ENCODE data around the gene RSPH10B2.
"Not testable (repeated sequence)": the region's sequence is repeated elsewhere in the genome, so short reads cannot be mapped to it uniquely, and the experiment has no call there.

The RSPH10B2 gene

GRCh38 chr7:6709808-6710207 lies 44.1 kb upstream of the RSPH10B2 start:
- DNase-seq (ENCODE audit: low spot score) = no peak
- Histone ChIP-seq H2AK5ac (ENCODE audit: low read depth, low read length) (no peak overlapping the region), H3K4ac (ENCODE audit: low read length) (no peak overlapping the region), H2BK12ac (ENCODE audit: low read length) (no peak overlapping the region), H3K27me3 (ENCODE audit: control insufficient read depth in 3 of 3, insufficient read depth in 3 of 3, low read depth in 1 of 3, low read length in 3 of 3) (no peaks in the 10 kb centered on the region), H3K4me2 (ENCODE audit: insufficient read depth, low read length, poor library complexity, severe bottlenecking) (no peak overlapping the region), H4K91ac (ENCODE audit: low read depth, low read length, poor library complexity) (no peak overlapping the region), H3K27ac (replicated peaks; ENCODE audit: low read length) (no peak overlapping the region), H2AFZ (ENCODE audit: low read length) (no peak overlapping the region), H3K9ac (ENCODE audit: low read depth, low read length, poor library complexity) (no peak overlapping the region), H3K18ac (ENCODE audit: low read length) (no peak overlapping the region), H4K8ac (ENCODE audit: low read depth, low read length) (no peak overlapping the region), H3K9me3 (replicated peaks in 1 of 2; ENCODE audit: control insufficient read depth in 2 of 2, insufficient read depth in 1 of 2, low read depth in 1 of 2, low read length in 2 of 2) (peaks cover 5 to 6% of the 10 kb centered on the region in 2 donors), H2BK15ac (ENCODE audit: low read length) (no peak overlapping the region), H3K4me1 (ENCODE audit: control insufficient read depth in 2 of 2, insufficient read depth in 1 of 2, low read depth in 1 of 2, low read length in 2 of 2) (peaks cover 0 to 1% of the 10 kb centered on the region in 2 donors), H3K23ac (ENCODE audit: low read depth, low read length, poor library complexity) (no peak overlapping the region), H2BK120ac (ENCODE audit: low read depth, low read length) (no peak overlapping the region), H2BK5ac (ENCODE audit: low read length) (no peak overlapping the region), H3K4me3 (ENCODE audit: low read length in 2 of 2) (no peak overlapping the region), H3K14ac (ENCODE audit: low read length) (no peak overlapping the region), H3K79me1 (ENCODE audit: low read depth, low read length) (peaks cover 12% of the 10 kb centered on the region), H3K36me3 (replicated peaks in 1 of 2; ENCODE audit: control insufficient read depth in 2 of 2, insufficient read depth in 2 of 2, low read length in 2 of 2) (peaks cover 3 to 5% of the 10 kb centered on the region in 2 donors)
- WGBS, 2 donors (ENCODE audit: extremely low coverage in 2 of 2, insufficient read length in 2 of 2, insufficient replicate concordance in 1 of 2) = no CpG with 5 or more reads among the region's 6 CpGs

- H3K18ac ChIP-seq (ENCODE audit: low read length) = no peak overlapping the region
- H3K36me3 ChIP-seq (replicated peaks in 1 of 2; ENCODE audit: control insufficient read depth in 2 of 2, insufficient read depth in 2 of 2, low read length in 2 of 2) = no peaks in the 10 kb centered on the region
- H3K4me3 ChIP-seq (ENCODE audit: low read length in 2 of 2) = no peak overlapping the region
- H3K4me2 ChIP-seq (ENCODE audit: insufficient read depth, low read length, poor library complexity, severe bottlenecking) = no peak overlapping the region
- no peaks in the 10 kb centered on the region for H3K9me3 ChIP-seq (replicated peaks in 1 of 2; ENCODE audit: control insufficient read depth in 2 of 2, insufficient read depth in 1 of 2, low read depth in 1 of 2, low read length in 2 of 2)
- no peak overlapping the region for H3K4ac ChIP-seq (ENCODE audit: low read length)
- no peak overlapping the region for H2AK5ac ChIP-seq (ENCODE audit: low read depth, low read length)
- DNase-seq (ENCODE audit: low spot score) = no peak
- H3K79me1 ChIP-seq (ENCODE audit: low read depth, low read length) = no peaks in the 10 kb centered on the region
- H2BK120ac ChIP-seq (ENCODE audit: low read depth, low read length) = no peak overlapping the region
- H3K27ac ChIP-seq (replicated peaks; ENCODE audit: low read length) = no peak overlapping the region
- H2BK12ac ChIP-seq (ENCODE audit: low read length) = no peak overlapping the region
- WGBS, 2 donors (ENCODE audit: extremely low coverage in 2 of 2, insufficient read length in 2 of 2, insufficient replicate concordance in 1 of 2) = no CpG with 5 or more reads among the region's 5 CpGs
- no peaks in the 10 kb centered on the region for H3K27me3 ChIP-seq (ENCODE audit: control insufficient read depth in 3 of 3, insufficient read depth in 3 of 3, low read depth in 1 of 3, low read length in 3 of 3)
- no peak overlapping the region for H4K91ac ChIP-seq (ENCODE audit: low read depth, low read length, poor library complexity)
- H4K8ac ChIP-seq (ENCODE audit: low read depth, low read length) = no peak overlapping the region
- H3K23ac ChIP-seq (ENCODE audit: low read depth, low read length, poor library complexity) = no peak overlapping the region
- no peaks in the 10 kb centered on the region for H3K4me1 ChIP-seq (ENCODE audit: control insufficient read depth in 2 of 2, insufficient read depth in 1 of 2, low read depth in 1 of 2, low read length in 2 of 2)
- H2AFZ ChIP-seq (ENCODE audit: low read length) = no peak overlapping the region
- no peak overlapping the region for H3K14ac ChIP-seq (ENCODE audit: low read length)
- no peak overlapping the region for H3K9ac ChIP-seq (ENCODE audit: low read depth, low read length, poor library complexity)
- no peak overlapping the region for H2BK15ac ChIP-seq (ENCODE audit: low read length)
- no peak overlapping the region for H2BK5ac ChIP-seq (ENCODE audit: low read length)
Measured at GRCh38 chr7:6714360-6714759, 39.5 kb upstream of the RSPH10B2 start.

- H3K18ac ChIP-seq (ENCODE audit: low read length); H2AK5ac ChIP-seq (ENCODE audit: low read depth, low read length); H2BK12ac ChIP-seq (ENCODE audit: low read length); H3K9me3 ChIP-seq (replicated peaks in 1 of 2; ENCODE audit: control insufficient read depth in 2 of 2, insufficient read depth in 1 of 2, low read depth in 1 of 2, low read length in 2 of 2); H3K4me2 ChIP-seq (ENCODE audit: insufficient read depth, low read length, poor library complexity, severe bottlenecking); DNase-seq (ENCODE audit: low spot score); H3K27me3 ChIP-seq (ENCODE audit: control insufficient read depth in 3 of 3, insufficient read depth in 3 of 3, low read depth in 1 of 3, low read length in 3 of 3); H3K27ac ChIP-seq (replicated peaks; ENCODE audit: low read length); H3K14ac ChIP-seq (ENCODE audit: low read length); H2AFZ ChIP-seq (ENCODE audit: low read length); H3K9ac ChIP-seq (ENCODE audit: low read depth, low read length, poor library complexity); H3K4me1 ChIP-seq (ENCODE audit: control insufficient read depth in 2 of 2, insufficient read depth in 1 of 2, low read depth in 1 of 2, low read length in 2 of 2); H2BK120ac ChIP-seq (ENCODE audit: low read depth, low read length); H2BK5ac ChIP-seq (ENCODE audit: low read length); H4K91ac ChIP-seq (ENCODE audit: low read depth, low read length, poor library complexity); H3K79me1 ChIP-seq (ENCODE audit: low read depth, low read length); H3K4ac ChIP-seq (ENCODE audit: low read length); H3K4me3 ChIP-seq (ENCODE audit: low read length in 2 of 2); H3K23ac ChIP-seq (ENCODE audit: low read depth, low read length, poor library complexity); H3K36me3 ChIP-seq (replicated peaks in 1 of 2; ENCODE audit: control insufficient read depth in 2 of 2, insufficient read depth in 2 of 2, low read length in 2 of 2); H2BK15ac ChIP-seq (ENCODE audit: low read length); H4K8ac ChIP-seq (ENCODE audit: low read depth, low read length): not testable (repeated sequence)
- WGBS, 2 donors (ENCODE audit: extremely low coverage in 2 of 2, insufficient read length in 2 of 2, insufficient replicate concordance in 1 of 2) = no CpG with 5 or more reads among the region's 9 CpGs
Measured at GRCh38 chr7:6715898-6716297, 38.0 kb upstream of the RSPH10B2 start.

GRCh38 chr7:6718124-6718523 lies 35.8 kb upstream of the RSPH10B2 start:
- DNase-seq (ENCODE audit: low spot score) = no peak
- Histone ChIP-seq H3K14ac (ENCODE audit: low read length) (no peak overlapping the region), H2AFZ (ENCODE audit: low read length) (no peak overlapping the region), H2AK5ac (ENCODE audit: low read depth, low read length) (no peak overlapping the region), H3K27me3 (ENCODE audit: control insufficient read depth in 3 of 3, insufficient read depth in 3 of 3, low read depth in 1 of 3, low read length in 3 of 3) (no peaks in the 10 kb centered on the region), H2BK120ac (ENCODE audit: low read depth, low read length) (no peak overlapping the region), H3K9ac (ENCODE audit: low read depth, low read length, poor library complexity) (no peak overlapping the region), H3K4ac (ENCODE audit: low read length) (no peak overlapping the region), H3K27ac (replicated peaks; ENCODE audit: low read length) (no peak overlapping the region), H3K4me2 (ENCODE audit: insufficient read depth, low read length, poor library complexity, severe bottlenecking) (no peak overlapping the region), H3K9me3 (replicated peaks in 1 of 2; ENCODE audit: control insufficient read depth in 2 of 2, insufficient read depth in 1 of 2, low read depth in 1 of 2, low read length in 2 of 2) (no peaks in the 10 kb centered on the region), H3K4me3 (ENCODE audit: low read length in 2 of 2) (no peak overlapping the region), H3K23ac (ENCODE audit: low read depth, low read length, poor library complexity) (no peak overlapping the region), H3K18ac (ENCODE audit: low read length) (no peak overlapping the region), H4K91ac (ENCODE audit: low read depth, low read length, poor library complexity) (no peak overlapping the region), H2BK15ac (ENCODE audit: low read length) (no peak overlapping the region), H3K36me3 (replicated peaks in 1 of 2; ENCODE audit: control insufficient read depth in 2 of 2, insufficient read depth in 2 of 2, low read length in 2 of 2) (no peaks in the 10 kb centered on the region), H3K4me1 (ENCODE audit: control insufficient read depth in 2 of 2, insufficient read depth in 1 of 2, low read depth in 1 of 2, low read length in 2 of 2) (no peaks in the 10 kb centered on the region), H3K79me1 (ENCODE audit: low read depth, low read length) (no peaks in the 10 kb centered on the region), H2BK12ac (ENCODE audit: low read length) (no peak overlapping the region), H4K8ac (ENCODE audit: low read depth, low read length) (no peak overlapping the region), H2BK5ac (ENCODE audit: low read length) (no peak overlapping the region)
- WGBS, 2 donors (ENCODE audit: extremely low coverage in 2 of 2, insufficient read length in 2 of 2, insufficient replicate concordance in 1 of 2) = no CpG with 5 or more reads among the region's 6 CpGs

All from neuronal stem cell (in vitro differentiated cells).